Non-pigmented ciliary epithelial cell (primary cell): ENCODE measurements around the gene DSCAML1.

Experiments
- DNase-seq: peaks from one replicate; pipeline ENCODE4 v3.0.0-alpha.2; 2010; ENCODE audit warnings: low read depth

DSCAML1 gene

GRCh38 chr11:117796872-117797529, at the start of gene DSCAML1:
Gene DSCAML1 (minus strand): TSS chr11:117797216. CDS start chr11:117797079, 137 bp downstream.
- DNase-seq = no peak

GRCh38 chr11:117843666-117844484, 46.9 kb upstream of the DSCAML1 start:
- DNase-seq = no peak

- DNase-seq = no peak
These were observed 45.3 kb upstream of the DSCAML1 start for GRCh38 chr11:117842131-117842941.

GRCh38 chr11:117841551-117842031, 44.6 kb upstream of the DSCAML1 start:
- no peak for DNase-seq

- DNase-seq = no peak
These were observed 44.0 kb upstream of the DSCAML1 start for GRCh38 chr11:117840881-117841550.

GRCh38 chr11:117839936-117840813, 43.2 kb upstream of the DSCAML1 start:
- DNase-seq = no peak

- no peak for DNase-seq
These were observed 42.4 kb upstream of the DSCAML1 start for GRCh38 chr11:117839380-117839881.

GRCh38 chr11:117838901-117839300, 41.9 kb upstream of the DSCAML1 start:
- no peak for DNase-seq

GRCh38 chr11:117837791-117838190, 40.8 kb upstream of the DSCAML1 start:
- DNase-seq = no peak

- no peak for DNase-seq
These were observed 40.2 kb upstream of the DSCAML1 start for GRCh38 chr11:117837070-117837776.

GRCh38 chr11:117836077-117836960, 39.3 kb upstream of the DSCAML1 start:
- no peak for DNase-seq

GRCh38 chr11:117835576-117835975, 38.6 kb upstream of the DSCAML1 start:
- no peak for DNase-seq

- DNase-seq = no peak
These were observed 37.9 kb upstream of the DSCAML1 start for GRCh38 chr11:117834838-117835443.

- no peak for DNase-seq
These were observed 37.2 kb upstream of the DSCAML1 start for GRCh38 chr11:117834068-117834810.

GRCh38 chr11:117833401-117833891, 36.4 kb upstream of the DSCAML1 start:
- DNase-seq = no peak

- DNase-seq = no peak
These were observed 35.5 kb upstream of the DSCAML1 start for GRCh38 chr11:117832511-117832910.

GRCh38 chr11:117831661-117832415, 34.8 kb upstream of the DSCAML1 start:
- DNase-seq = no peak
